HepG2 (cell line): ENCODE measurements around the gene RTEL1. TPM values are rescaled to one million over a fixed set of nuclear protein-coding genes. Genes with fewer than 3 reads are reported as not detected.

Experiments used
- ARID3A ChIP-seq: IDR thresholded peaks from 2 replicates; pipeline ENCODE4 v1.6.1; 2012; ENCODE audit warnings: low read depth, low read length, improper control_type of control experiment
- BRF2 ChIP-seq: sonication (generic); formaldehyde crosslinking; IDR thresholded peaks from 2 replicates; pipeline ENCODE4 v1.8.1; 2022; ENCODE audit warnings: mild to moderate bottlenecking, missing genetic modification reagents
- CENPBD1 ChIP-seq: sonication (generic); formaldehyde crosslinking; IDR thresholded peaks from 2 replicates; pipeline ENCODE4 v1.8.0; 2022; ENCODE audit warnings: missing genetic modification reagents, low read depth, mild to moderate bottlenecking, borderline replicate concordance
- CREB3 ChIP-seq: sonication (generic); formaldehyde crosslinking; IDR thresholded peaks from 2 replicates; pipeline ENCODE4 v1.5.0; 2020; ENCODE audit warnings: missing genetic modification reagents
- GPBP1L1 ChIP-seq: sonication (generic); formaldehyde crosslinking; IDR thresholded peaks from 2 replicates; pipeline ENCODE4 v1.5.0; 2020; ENCODE audit warnings: mild to moderate bottlenecking, missing genetic modification reagents
- HOXD1 ChIP-seq: sonication (generic); formaldehyde crosslinking; IDR thresholded peaks from 2 replicates; pipeline ENCODE4 v1.5.0; 2020; ENCODE audit warnings: missing genetic modification reagents
- KLF13 ChIP-seq: sonication (generic); formaldehyde crosslinking; IDR thresholded peaks from 2 replicates; pipeline ENCODE4 v1.4.0; 2020; ENCODE audit warnings: mild to moderate bottlenecking, missing genetic modification reagents
- SNRNP70 ChIP-seq: fragments of 200-400 bp; formaldehyde crosslinking; IDR thresholded peaks from 2 replicates; pipeline ENCODE4 v1.6.1; 2017; ENCODE audit warnings: mild to moderate bottlenecking, low read depth, low read length, moderate library complexity
- SOX13 ChIP-seq, 3 experiments: fragments of 450-650 bp in 1 of 3; sonication (generic) in 1 of 3; formaldehyde crosslinking in 1 of 3; IDR thresholded peaks in 2 of 3; conservative IDR thresholded peaks in 1 of 3; 2 replicates each; pipeline versions ENCODE4 v1.5.0 to v1.6.1; 2016 to 2020; ENCODE audit warnings: antibody characterized with exemption in 1 of 3, mild to moderate bottlenecking in 1 of 3, missing compliant biosample characterization in 1 of 3, missing genetic modification reagents in 1 of 3, moderate library complexity in 1 of 3
- ZBTB1 ChIP-seq: sonication (generic); formaldehyde crosslinking; IDR thresholded peaks from 2 replicates; pipeline ENCODE4 v1.4.0; 2020; ENCODE audit warnings: missing genetic modification reagents, borderline replicate concordance
- ZBTB21 ChIP-seq: sonication (generic); formaldehyde crosslinking; IDR thresholded peaks from 2 replicates; pipeline ENCODE4 v1.4.0; 2020; ENCODE audit warnings: missing genetic modification reagents
- ZKSCAN8 ChIP-seq: IDR thresholded peaks from 2 replicates; pipeline ENCODE4 v1.6.1; 2016; ENCODE audit warnings: borderline replicate concordance, missing genetic modification reagents, missing compliant biosample characterization
- ZMAT3 ChIP-seq: sonication (generic); formaldehyde crosslinking; conservative IDR thresholded peaks from 2 replicates; pipeline ENCODE4 v1.7.0; 2021; ENCODE audit warnings: missing genetic modification reagents
- ZNF33A ChIP-seq: sonication (generic); formaldehyde crosslinking; IDR thresholded peaks from 2 replicates; pipeline ENCODE4 v1.5.1; 2020; ENCODE audit warnings: missing genetic modification reagents, mild to moderate bottlenecking, moderate library complexity, borderline replicate concordance
- ZNF446 ChIP-seq: sonication (generic); formaldehyde crosslinking; IDR thresholded peaks from 2 replicates; pipeline ENCODE4 v1.5.0; 2020; ENCODE audit warnings: mild to moderate bottlenecking, missing genetic modification reagents
- ZNF451 ChIP-seq: sonication (generic); formaldehyde crosslinking; IDR thresholded peaks from 2 replicates; pipeline ENCODE4 v1.5.0; 2020; ENCODE audit warnings: mild to moderate bottlenecking, missing genetic modification reagents
- ZNF513 ChIP-seq: sonication (generic); formaldehyde crosslinking; conservative IDR thresholded peaks from 2 replicates; pipeline ENCODE4 v1.5.0; 2020; ENCODE audit warnings: missing genetic modification reagents
- ZNF550 ChIP-seq: sonication (generic); formaldehyde crosslinking; IDR thresholded peaks from 2 replicates; pipeline ENCODE4 v1.4.0; 2020; ENCODE audit warnings: mild to moderate bottlenecking, missing genetic modification reagents, borderline replicate concordance
- ZNF558 ChIP-seq: sonication (generic); formaldehyde crosslinking; IDR thresholded peaks from 2 replicates; pipeline ENCODE4 v1.9.0; 2022; ENCODE audit warnings: mild to moderate bottlenecking, missing genetic modification reagents, borderline replicate concordance
- ZSCAN21 ChIP-seq: sonication (generic); formaldehyde crosslinking; IDR thresholded peaks from 2 replicates; pipeline ENCODE4 v1.8.0; 2022; ENCODE audit warnings: mild to moderate bottlenecking, missing genetic modification reagents, moderate library complexity, borderline replicate concordance
- polyA plus RNA-seq, 8 experiments: library from polyadenylated mRNA; depleted of rRNA in 3 of 8; stranded (reverse) in 7 of 8; unstranded in 1 of 8; fragments of >200 nt; fragmentation: Illumina TruSeq in 4 of 8; extraction: Trizol in 4 of 8; gene quantifications; 2 replicates each; pipeline versions ENCODE4 v1.2.1 to v1.2.3, GENCODE V29; 2011 to 2016; ENCODE audit warnings: low read depth in 4 of 8, missing spikeins in 1 of 8, mixed read lengths in 1 of 8; ENCODE audit not compliant: insufficient read depth in 1 of 8
- total RNA-seq, 5 experiments: library from RNA; depleted of rRNA; stranded (reverse); fragments of >200 nt; fragmentation: Illumina TruSeq; extraction: Trizol; gene quantifications; 2 replicates each; pipeline ENCODE4 v1.2.3, GENCODE V29; 2016; ENCODE audit warnings: low read depth in 1 of 5

Gene RTEL1
- total and polyA plus RNA-seq, 2 of the 13 experiments (the other 11 are each of a cell fraction or from before 2014, with no cell fraction given): 21.8 to 36.4 TPM

- TF ChIP-seq CENPBD1 (CRISPR knock-in tag) (no peak), ZNF513 (CRISPR knock-in tag) (no peak; the same call in 1 of the 2 replicates), ZNF446 (CRISPR knock-in tag) (peak; percentile 73; the same call in 1 of the 2 replicates), ZNF550 (CRISPR knock-in tag) (no peak), ARID3A (no peak), ZNF558 (CRISPR knock-in tag) (no peak; the same call in 1 of the 2 replicates), ZMAT3 (CRISPR knock-in tag) (no peak), GPBP1L1 (CRISPR knock-in tag) (no peak), SNRNP70 (no peak), ZBTB1 (CRISPR knock-in tag) (no peak; the same call in 1 of the 2 replicates), BRF2 (CRISPR knock-in tag) (no peak), ZNF451 (no peak), ZBTB21 (CRISPR knock-in tag) (0 out of 2 replicates have a peak, but pooled peaks have one; percentile 5), ZNF33A (CRISPR knock-in tag) (no peak), ZSCAN21 (CRISPR knock-in tag) (no peak), KLF13 (CRISPR knock-in tag) (peak; percentile 2; the same call in 1 of the 2 replicates), ZKSCAN8 (CRISPR knock-in tag) (no peak), SOX13 (IDR thresholded peaks at IDR 0.05) (no peak), SOX13 (CRISPR knock-in tag; conservative IDR thresholded peaks at IDR 0.05 in 1 of 2, IDR thresholded peaks at IDR 0.05 in 1 of 2) (no peak), CREB3 (CRISPR knock-in tag) (no peak; the same call in 1 of the 2 replicates), HOXD1 (CRISPR knock-in tag) (no peak)
These were observed 80.6 kb downstream of the RTEL1 start (continued) for GRCh38 chr20:63738687-63739129.
